ENCODE results near the gene PTPRM. TPM values are rescaled to one million over a fixed set of nuclear protein-coding genes. Genes with fewer than 3 reads are reported as not detected.

The PTPRM gene
- total and polyA plus RNA-seq, 2 of the 8 experiments (the other 6 are each of a cell fraction or from before 2014, with no cell fraction given), result 4.1 to 7.0 TPM

GRCh38 chr18:7615840-7616239, 48.7 kb downstream of the PTPRM start (continued):
- no peak for TF ChIP-seq CHD7 (IDR thresholded peaks at IDR 0.05; ENCODE audit: insufficient replicate concordance, low read length)
